ENCODE data around the gene PCDH1.

- TF ChIP-seq EP300 (IDR thresholded peaks at IDR 0.05; ENCODE audit: low read depth) (no peak), CTCF (IDR thresholded peaks at IDR 0.05) (no peak), POLR2A (IDR thresholded peaks at IDR 0.05) (no peak), POLR2AphosphoS5 (IDR thresholded peaks at IDR 0.05) (no peak)
These were observed 31.0 kb upstream of the PCDH1 start for GRCh38 chr5:141909212-141909611.

All from transverse colon (tissue), 4 donors.